Stimulated activated CD8-positive, alpha-beta memory T cell treated with anti-CD3 and anti-CD28 coated beads, Interleukin-15, amount 100 ng/mL, for 48 hours (primary cell): ENCODE measurements around the gene C19orf38.

Experiments used
- DNase-seq, 2 donors: peaks; one replicate each; pipeline ENCODE4 v3.0.0-alpha.2; 2020; ENCODE audit warnings: low read depth in 2 of 2

C19orf38 gene

GRCh38 chr19:10911579-10912363, 63.6 kb downstream of the C19orf38 start:
- no peak for DNase-seq

DNA sequence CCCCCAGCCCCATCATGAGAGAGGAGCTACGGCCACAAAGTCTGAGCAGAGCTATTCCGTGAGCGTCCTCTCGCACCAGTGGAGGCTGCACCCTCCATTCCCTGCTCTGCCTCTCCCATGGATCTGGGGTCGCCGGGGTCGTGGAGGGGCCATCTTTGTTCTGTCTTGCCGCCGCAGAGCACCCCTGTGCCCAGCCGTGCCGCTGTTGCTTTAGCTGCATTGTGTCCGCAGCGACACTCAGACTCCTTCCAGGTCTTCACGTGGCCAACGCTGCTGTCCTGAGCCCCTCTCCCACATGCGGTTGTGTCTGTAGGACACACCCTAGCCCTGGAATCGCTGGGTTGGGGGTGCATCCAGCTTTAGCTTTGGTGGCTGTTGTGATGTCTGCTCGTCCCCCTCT, 64.4 kb downstream of the C19orf38 start:
- no peak for DNase-seq

GRCh38 chr19:10913716-10914340, 65.6 kb downstream of the C19orf38 start:
- DNase-seq: no peak

DNA sequence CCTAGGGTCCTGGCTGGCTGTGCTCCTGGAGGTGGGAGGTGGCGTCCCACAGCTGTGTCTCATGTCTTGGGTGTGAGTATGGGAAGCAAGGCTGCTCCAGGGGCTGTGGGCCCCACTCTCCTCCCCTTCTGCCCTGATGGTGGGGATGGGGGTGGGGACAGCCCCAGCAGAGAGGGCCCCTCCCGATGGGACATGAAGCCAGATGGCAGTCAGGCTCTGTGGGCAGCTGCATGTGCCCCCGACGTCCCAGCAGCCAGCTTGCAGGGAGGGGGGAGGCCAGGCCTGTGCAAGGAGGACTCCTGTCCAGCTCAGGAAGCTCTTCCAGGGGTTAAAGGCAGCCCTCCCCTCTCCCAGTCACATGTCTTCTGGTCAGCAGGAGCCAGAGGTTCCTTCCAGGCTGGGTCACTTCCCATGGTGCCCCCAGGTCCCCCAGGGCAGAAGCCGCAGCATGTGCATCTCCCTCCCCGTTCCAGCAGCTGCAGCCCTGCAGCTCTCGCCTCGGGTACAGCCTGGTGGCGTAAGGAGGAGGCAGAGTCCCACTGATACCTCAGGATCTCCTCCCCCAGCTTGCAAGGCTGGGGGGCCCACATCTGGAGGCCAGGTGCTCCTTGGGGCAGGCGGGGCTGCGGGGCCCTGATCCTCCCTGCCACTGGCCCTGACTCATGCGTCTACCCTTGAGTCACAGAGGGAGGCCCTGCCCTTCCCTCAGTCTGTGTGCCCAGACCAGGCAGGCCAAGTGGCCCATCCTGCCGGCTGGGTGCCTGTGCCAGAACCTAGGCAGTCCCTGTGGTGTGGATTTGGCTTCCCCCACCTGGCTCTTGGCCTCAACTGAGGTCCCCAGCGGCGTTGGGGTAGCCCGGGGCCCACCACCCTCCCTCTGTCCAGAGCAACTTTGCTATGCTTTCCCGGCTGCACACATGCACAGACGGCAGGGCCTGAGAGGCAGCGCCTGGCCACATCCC, 67.2 kb downstream of the C19orf38 start:
- DNase-seq: no peak

- DNase-seq: no peak
Measured at GRCh38 chr19:10916602-10917001, 68.4 kb downstream of the C19orf38 start.

DNA sequence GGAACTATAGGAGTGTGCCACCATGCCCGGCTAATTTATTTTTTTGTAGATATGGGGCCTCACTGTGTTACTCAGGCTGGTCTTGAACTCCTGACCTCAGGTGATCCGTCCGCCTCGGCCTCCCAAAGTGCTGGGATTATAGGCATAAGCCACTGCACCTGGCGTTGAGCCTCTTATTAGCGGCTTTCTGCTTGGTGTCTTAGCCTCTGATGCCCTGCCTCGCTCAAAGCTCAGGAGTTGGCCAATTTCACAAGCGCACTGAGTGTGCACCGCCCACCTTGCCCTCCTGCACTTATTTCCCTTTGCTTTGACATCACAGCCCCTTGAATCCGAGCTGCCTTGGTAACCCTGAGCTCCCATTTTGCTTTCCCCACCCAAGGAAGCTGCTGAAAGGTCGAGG, 70.1 kb downstream of the C19orf38 start:
- DNase-seq: no peak
